HepG2 (cell line): ENCODE measurements around the gene AK4. TPM values are rescaled to one million over a fixed set of nuclear protein-coding genes. Genes with fewer than 3 reads are reported as not detected.

Source experiments
- FOXJ3 ChIP-seq: sonication (generic); formaldehyde crosslinking; IDR thresholded peaks from 2 replicates; pipeline ENCODE4 v1.4.0; 2020; ENCODE audit warnings: missing genetic modification reagents, mild to moderate bottlenecking, borderline replicate concordance
- FOXK2 ChIP-seq: fragments of 450-650 bp; IDR thresholded peaks from 2 replicates; pipeline ENCODE4 v1.6.1; 2016
- PRDM4 ChIP-seq: sonication (generic); formaldehyde crosslinking; IDR thresholded peaks from 2 replicates; pipeline ENCODE4 v1.9.0; 2021; ENCODE audit warnings: missing genetic modification reagents, borderline replicate concordance
- RAD21 ChIP-seq: fragments of 450-650 bp; formaldehyde crosslinking; IDR thresholded peaks from 2 replicates; pipeline ENCODE4 v1.5.0; 2020; ENCODE audit warnings: mild to moderate bottlenecking
- SKIL ChIP-seq: sonication (generic); formaldehyde crosslinking; IDR thresholded peaks from 2 replicates; pipeline ENCODE4 v1.8.0; 2022; ENCODE audit warnings: missing genetic modification reagents, mild to moderate bottlenecking, moderate library complexity, borderline replicate concordance
- SRF ChIP-seq: IDR thresholded peaks from 2 replicates; pipeline ENCODE4 v1.6.1; 2011; ENCODE audit warnings: mild to moderate bottlenecking, low read depth, low read length, moderate library complexity
- ZBTB44 ChIP-seq: sonication (generic); formaldehyde crosslinking; IDR thresholded peaks from 2 replicates; pipeline ENCODE4 v1.4.0; 2020; ENCODE audit warnings: missing genetic modification reagents
- ZNF235 ChIP-seq: sonication (generic); formaldehyde crosslinking; IDR thresholded peaks from 2 replicates; pipeline ENCODE4 v1.8.1; 2023; ENCODE audit warnings: mild to moderate bottlenecking, missing genetic modification reagents, borderline replicate concordance
- ZNF451 ChIP-seq: sonication (generic); formaldehyde crosslinking; IDR thresholded peaks from 2 replicates; pipeline ENCODE4 v1.5.0; 2020; ENCODE audit warnings: mild to moderate bottlenecking, missing genetic modification reagents
- ZNF616 ChIP-seq: sonication (generic); formaldehyde crosslinking; IDR thresholded peaks from 2 replicates; pipeline ENCODE4 v1.5.0; 2020; ENCODE audit warnings: low read depth, mild to moderate bottlenecking, missing genetic modification reagents
- ZNF672 ChIP-seq: sonication (generic); formaldehyde crosslinking; IDR thresholded peaks from 2 replicates; pipeline ENCODE4 v1.8.1; 2022; ENCODE audit warnings: missing genetic modification reagents
- ZUFSP ChIP-seq: sonication (generic); formaldehyde crosslinking; IDR thresholded peaks from 2 replicates; pipeline ENCODE4 v1.9.0; 2021; ENCODE audit warnings: missing genetic modification reagents, mild to moderate bottlenecking, borderline replicate concordance
- polyA plus RNA-seq, 8 experiments: library from polyadenylated mRNA; depleted of rRNA in 3 of 8; stranded (reverse) in 7 of 8; unstranded in 1 of 8; fragments of >200 nt; fragmentation: Illumina TruSeq in 4 of 8; extraction: Trizol in 4 of 8; gene quantifications; 2 replicates each; pipeline versions ENCODE4 v1.2.1 to v1.2.3, GENCODE V29; 2011 to 2016; ENCODE audit warnings: low read depth in 4 of 8, missing spikeins in 1 of 8, mixed read lengths in 1 of 8; ENCODE audit not compliant: insufficient read depth in 1 of 8
- total RNA-seq, 5 experiments: library from RNA; depleted of rRNA; stranded (reverse); fragments of >200 nt; fragmentation: Illumina TruSeq; extraction: Trizol; gene quantifications; 2 replicates each; pipeline ENCODE4 v1.2.3, GENCODE V29; 2016; ENCODE audit warnings: low read depth in 1 of 5

Gene AK4
- total and polyA plus RNA-seq, 2 of the 13 experiments (the other 11 are each of a cell fraction or from before 2014, with no cell fraction given) = 110 to 160 TPM

GRCh38 chr1:65176056-65176450 lies 28.1 kb downstream of the AK4 start (continued):
- TF ChIP-seq ZUFSP (no peak), SRF (no peak), ZBTB44 (no peak), ZNF235 (no peak), ZNF451 (CRISPR knock-in tag) (no peak), ZNF672 (CRISPR knock-in tag) (no peak), SKIL (CRISPR knock-in tag) (no peak), RAD21 (CRISPR knock-in tag) (no peak), FOXK2 (no peak), PRDM4 (CRISPR knock-in tag) (no peak), ZNF616 (CRISPR knock-in tag) (no peak), FOXJ3 (CRISPR knock-in tag) (no peak)
